Activated B cell treated with CpG ODN at 0.5 μM for 24 hours (primary cell): ENCODE results near the gene ZNF281. TPM values are rescaled to one million over a fixed set of nuclear protein-coding genes. Genes with fewer than 3 reads are reported as not detected.

ENCODE experiments used
- ATAC-seq: fragments of 200-7000 bp; cut with Tn5 transposase; one replicate; pipeline ENCODE4 v1.10.0; 2021; ENCODE audit warnings: low read depth, mild to moderate bottlenecking, moderate library complexity
- CTCF ChIA-PET: fragments of 350-600 bp; sonication (Branson Sonifier 250); formaldehyde crosslinking; loops from one replicate; lab custom pipeline; 2021; ENCODE audit warnings: antibody characterized with exemption; lab: Charles Lee
- POLR2A ChIA-PET: fragments of 350-600 bp; sonication (Branson Sonifier 250); formaldehyde crosslinking; loops from one replicate; lab custom pipeline; 2021; ENCODE audit warnings: antibody characterized with exemption; lab: Charles Lee
- DNase-seq: peaks from one replicate; pipeline ENCODE4 v3.0.0; 2022
- H3K27ac Mint-ChIP-seq: one replicate; pipeline ENCODE4 v1.8.0; 2020; ENCODE audit warnings: mixed read lengths
- H3K27me3 Mint-ChIP-seq: one replicate; pipeline ENCODE4 v1.8.0; 2021; ENCODE audit warnings: mixed read lengths
- H3K36me3 Mint-ChIP-seq: one replicate; pipeline ENCODE4 v1.8.0; 2021; ENCODE audit warnings: low read depth, mixed read lengths
- H3K4me1 Mint-ChIP-seq: one replicate; pipeline ENCODE4 v1.8.0; 2021; ENCODE audit warnings: mixed read lengths
- H3K4me3 Mint-ChIP-seq: one replicate; pipeline ENCODE4 v1.8.0; 2020; ENCODE audit warnings: mild to moderate bottlenecking, mixed read lengths
- H3K9me3 Mint-ChIP-seq: one replicate; pipeline ENCODE4 v1.8.0; 2020; ENCODE audit warnings: mixed read lengths
- intact Hi-C: fragments of 100-400 bp; cut with micrococcal nuclease; formaldehyde crosslinking; loops from one replicate; pipeline ENCODE4 v1.15.1; 2024
- total RNA-seq: library from RNA; stranded (reverse); gene quantifications from 2 replicates; pipeline ENCODE4 v1.2.3, GENCODE V29; 2022
- TF ChIP-seq, protein P1 (sequence below): fragments of 200-600 bp; IDR thresholded peaks from one replicate; pipeline ENCODE4 v1.8.0; 2022; ENCODE audit warnings: antibody characterized with exemption, mild to moderate bottlenecking

Gene ZNF281
- total RNA-seq, 1 donor from 2014 or later: 31.2 TPM

DNA sequence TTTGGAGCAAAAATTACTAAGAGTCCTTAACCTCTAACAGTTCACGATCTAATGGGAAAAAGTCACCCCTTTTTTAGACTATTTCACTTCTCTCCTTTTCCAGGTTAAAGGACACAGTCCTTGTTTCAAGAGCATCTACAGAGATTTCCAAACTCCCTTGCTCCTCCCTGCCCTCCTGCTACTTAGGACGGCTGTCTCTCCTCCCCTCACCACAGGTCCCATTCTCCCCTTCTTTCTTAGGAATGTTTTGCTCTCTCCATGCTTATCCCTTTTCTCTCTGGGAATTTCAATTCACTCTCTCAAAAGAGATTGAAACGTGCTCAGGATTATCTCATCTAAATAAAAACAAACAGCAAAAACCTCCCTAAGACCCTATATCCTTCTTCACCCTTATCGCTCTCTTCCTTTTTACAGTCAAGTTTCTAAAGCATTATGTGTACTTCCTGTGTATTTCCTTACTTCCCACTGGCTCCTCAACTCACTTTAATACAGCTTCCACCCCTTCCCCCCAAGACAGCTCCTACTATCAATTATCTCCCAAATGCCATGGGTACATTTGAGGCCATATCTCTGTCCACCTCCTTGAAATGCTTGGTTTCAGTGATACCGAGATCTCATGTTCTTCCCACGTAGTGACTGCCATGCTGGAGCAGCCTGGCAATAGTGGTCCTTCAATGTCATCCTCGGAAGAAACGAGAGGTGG is 43.2 kb upstream of the ZNF281 start:
- POLR2A ChIA-PET: no interaction called here
- Mint-ChIP-seq H3K4me3 (no peak overlapping the region), H3K27me3 (no peaks in the 10 kb centered on the region), H3K27ac (no peak overlapping the region), H3K4me1 (peaks cover 33% of the 10 kb centered on the region), H3K36me3 (no peaks in the 10 kb centered on the region), H3K9me3 (no peaks in the 10 kb centered on the region)
- CTCF ChIA-PET: no interaction called here
- TF ChIP-seq, protein P1, sequence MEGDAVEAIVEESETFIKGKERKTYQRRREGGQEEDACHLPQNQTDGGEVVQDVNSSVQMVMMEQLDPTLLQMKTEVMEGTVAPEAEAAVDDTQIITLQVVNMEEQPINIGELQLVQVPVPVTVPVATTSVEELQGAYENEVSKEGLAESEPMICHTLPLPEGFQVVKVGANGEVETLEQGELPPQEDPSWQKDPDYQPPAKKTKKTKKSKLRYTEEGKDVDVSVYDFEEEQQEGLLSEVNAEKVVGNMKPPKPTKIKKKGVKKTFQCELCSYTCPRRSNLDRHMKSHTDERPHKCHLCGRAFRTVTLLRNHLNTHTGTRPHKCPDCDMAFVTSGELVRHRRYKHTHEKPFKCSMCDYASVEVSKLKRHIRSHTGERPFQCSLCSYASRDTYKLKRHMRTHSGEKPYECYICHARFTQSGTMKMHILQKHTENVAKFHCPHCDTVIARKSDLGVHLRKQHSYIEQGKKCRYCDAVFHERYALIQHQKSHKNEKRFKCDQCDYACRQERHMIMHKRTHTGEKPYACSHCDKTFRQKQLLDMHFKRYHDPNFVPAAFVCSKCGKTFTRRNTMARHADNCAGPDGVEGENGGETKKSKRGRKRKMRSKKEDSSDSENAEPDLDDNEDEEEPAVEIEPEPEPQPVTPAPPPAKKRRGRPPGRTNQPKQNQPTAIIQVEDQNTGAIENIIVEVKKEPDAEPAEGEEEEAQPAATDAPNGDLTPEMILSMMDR: no peak
- ATAC-seq (no peak), DNase-seq (no peak)
- intact Hi-C loops: no loop called here

DNA sequence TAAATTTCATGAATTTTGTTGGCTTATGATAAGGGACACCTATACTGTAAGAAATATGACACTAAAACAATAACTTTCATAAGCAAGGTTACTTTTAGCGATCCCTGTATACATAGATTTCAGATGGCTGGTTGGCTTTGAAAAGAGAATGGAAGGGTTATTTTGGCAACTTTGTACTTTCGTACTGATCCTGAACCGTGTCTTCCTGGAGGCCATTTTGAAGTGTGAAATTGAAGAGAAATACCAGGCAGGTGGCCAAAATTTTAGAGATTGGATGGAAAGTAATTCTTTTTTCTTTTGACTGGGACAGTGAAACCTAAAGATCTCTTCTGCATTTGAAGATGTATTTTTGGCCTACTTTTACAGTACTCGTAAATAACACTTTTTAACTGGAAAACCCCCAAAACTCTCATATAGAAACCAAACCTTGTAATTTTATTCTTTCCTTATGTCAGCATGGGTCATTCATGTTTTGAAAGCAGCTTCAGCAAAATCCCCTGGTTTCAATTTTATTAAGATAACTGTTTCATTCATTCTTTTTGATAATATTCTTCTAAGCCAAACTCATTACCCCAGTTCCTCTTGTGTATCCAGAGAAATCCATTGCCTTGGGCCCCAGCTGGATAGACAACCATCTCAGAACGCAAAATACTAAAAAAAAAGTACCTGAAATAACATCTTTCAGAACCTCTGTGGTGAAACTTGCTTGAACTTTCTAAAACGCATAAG is 38.4 kb upstream of the ZNF281 start:
- H3K36me3 Mint-ChIP-seq: no peaks in the 10 kb centered on the region
- DNase-seq (no peak), ATAC-seq (peak; percentile 77)
- ChIA-PET POLR2A (interaction anchor here (1.7 kb wide), 1 partner anchor 143 kb away, joined by 9 read pairs; no protein-coding TSS in a partner anchor), CTCF (no interaction called here)
- intact Hi-C loops: loop anchor here (1.0 to 2.0 kb wide), 4 partner anchors 19 to 144 kb away; no protein-coding TSS in a partner anchor
- no peaks in the 10 kb centered on the region for H3K9me3 Mint-ChIP-seq
- H3K27me3 Mint-ChIP-seq: no peaks in the 10 kb centered on the region
- H3K27ac Mint-ChIP-seq: peak overlapping the region; percentile 87
- peak overlapping the region; percentile 49 for H3K4me3 Mint-ChIP-seq
- H3K4me1 Mint-ChIP-seq: peaks cover 24% of the 10 kb centered on the region
- TF ChIP-seq, protein P1: no peak

GRCh38 chr1:200445213-200445612 is 35.4 kb upstream of the ZNF281 start:
- ChIA-PET POLR2A (no interaction called here), CTCF (no interaction called here)
- Mint-ChIP-seq H3K9me3 (no peaks in the 10 kb centered on the region), H3K27ac (no peak overlapping the region), H3K4me3 (no peak overlapping the region), H3K27me3 (no peaks in the 10 kb centered on the region), H3K36me3 (no peaks in the 10 kb centered on the region), H3K4me1 (peaks cover 14% of the 10 kb centered on the region)
- TF ChIP-seq, protein P1: no peak
- DNase-seq: no peak
- ATAC-seq: no peak
- intact Hi-C loops: no loop called here

DNA sequence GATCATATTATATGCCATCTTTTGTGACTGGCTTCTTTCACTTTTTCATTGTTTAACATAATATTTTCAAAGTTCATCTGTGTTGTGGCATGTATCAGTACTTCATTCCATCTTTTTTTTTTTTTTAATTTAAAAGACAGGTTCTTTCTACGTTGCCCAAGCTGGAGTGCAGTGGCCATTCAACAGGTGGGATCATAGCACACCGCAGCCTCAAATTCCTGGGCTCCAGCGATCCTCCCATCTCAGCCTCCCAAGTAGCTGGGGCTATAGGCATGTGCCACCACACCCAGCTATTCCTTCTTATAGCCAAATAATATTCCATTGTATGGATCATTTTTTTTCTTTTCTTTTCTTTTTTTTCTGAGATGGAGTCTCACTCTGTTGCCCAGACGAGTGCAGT is 34.6 kb upstream of the ZNF281 start:
- POLR2A ChIA-PET: no interaction called here
- no peaks in the 10 kb centered on the region for H3K9me3 Mint-ChIP-seq
- CTCF ChIA-PET: no interaction called here
- ATAC-seq (no peak), DNase-seq (no peak)
- peaks cover 13% of the 10 kb centered on the region for H3K4me1 Mint-ChIP-seq
- TF ChIP-seq, protein P1: no peak
- H3K36me3 Mint-ChIP-seq: no peaks in the 10 kb centered on the region
- no peak overlapping the region for H3K27ac Mint-ChIP-seq
- intact Hi-C loops: no loop called here
- no peak overlapping the region for H3K4me3 Mint-ChIP-seq
- H3K27me3 Mint-ChIP-seq: no peaks in the 10 kb centered on the region

DNA sequence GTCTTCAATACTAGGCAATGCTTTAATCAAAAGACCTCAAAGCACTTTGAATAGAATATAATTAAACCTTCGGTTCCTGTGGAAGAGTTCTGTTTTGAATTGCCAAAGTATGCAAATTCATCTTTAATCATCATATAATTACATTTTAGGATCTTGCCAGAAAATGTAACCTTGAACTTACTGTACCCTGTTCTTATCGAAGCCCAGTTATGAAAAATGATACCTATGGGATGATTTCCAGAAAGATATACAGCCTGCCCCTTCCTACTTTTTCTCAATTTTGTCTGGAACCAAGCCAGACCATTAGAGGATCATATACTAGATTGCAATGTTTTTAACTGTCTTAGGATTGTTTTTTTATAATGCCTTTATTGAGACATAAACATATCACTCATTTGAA is 34.0 kb upstream of the ZNF281 start:
- H3K27ac Mint-ChIP-seq: no peak overlapping the region
- H3K4me1 Mint-ChIP-seq: peaks cover 11% of the 10 kb centered on the region
- H3K9me3 Mint-ChIP-seq: no peaks in the 10 kb centered on the region
- CTCF ChIA-PET: no interaction called here
- no peak overlapping the region for H3K4me3 Mint-ChIP-seq
- no peaks in the 10 kb centered on the region for H3K36me3 Mint-ChIP-seq
- no peak for DNase-seq
- intact Hi-C loops: no loop called here
- no peaks in the 10 kb centered on the region for H3K27me3 Mint-ChIP-seq
- POLR2A ChIA-PET: no interaction called here
- TF ChIP-seq, protein P1: no peak
- ATAC-seq: no peak
